Fibroblast of skin of right quadriceps (primary cell): ENCODE data around the gene MAP4.

Source experiments
- DNase-seq: peaks from one replicate; pipeline ENCODE4 v3.0.0-alpha.2; 2013

The MAP4 gene

GRCh38 chr3:47961036-47961435 is 55.2 kb downstream of the MAP4 start:
- DNase-seq = no peak

- DNase-seq = no peak
These were observed 59.7 kb downstream of the MAP4 start for GRCh38 chr3:47956521-47956920.

- no peak for DNase-seq
These were observed 61.6 kb downstream of the MAP4 start for GRCh38 chr3:47954567-47954966.

GRCh38 chr3:47950453-47951169 is 65.6 kb downstream of the MAP4 start:
- no peak for DNase-seq

GRCh38 chr3:47949979-47950378 is 66.2 kb downstream of the MAP4 start:
- DNase-seq = no peak

- no peak for DNase-seq
These were observed 76.0 kb downstream of the MAP4 start for GRCh38 chr3:47940232-47940631.

GRCh38 chr3:47932421-47932820 is 83.8 kb downstream of the MAP4 start:
- peak; percentile 32 for DNase-seq

GRCh38 chr3:47930979-47931378 is 85.2 kb downstream of the MAP4 start:
- DNase-seq = no peak

GRCh38 chr3:47916696-47917095 is 99.5 kb downstream of the MAP4 start:
- no peak for DNase-seq

GRCh38 chr3:47916201-47916600 is 100.0 kb downstream of the MAP4 start:
- no peak for DNase-seq

- peak; percentile 28 for DNase-seq
These were observed 104.2 kb downstream of the MAP4 start for GRCh38 chr3:47912006-47912504.

- peak; percentile 91 for DNase-seq
These were observed 105.3 kb downstream of the MAP4 start for GRCh38 chr3:47910777-47911440.

- no peak for DNase-seq
These were observed 106.0 kb downstream of the MAP4 start for GRCh38 chr3:47910233-47910632.

GRCh38 chr3:47909607-47910006 is 106.6 kb downstream of the MAP4 start:
- DNase-seq = no peak

- no peak for DNase-seq
These were observed 107.5 kb downstream of the MAP4 start for GRCh38 chr3:47908744-47909143.

- no peak for DNase-seq
These were observed 108.4 kb downstream of the MAP4 start for GRCh38 chr3:47907784-47908183.

- no peak for DNase-seq
These were observed 113.5 kb downstream of the MAP4 start for GRCh38 chr3:47902746-47903145.

- DNase-seq = no peak
These were observed 114.9 kb downstream of the MAP4 start for GRCh38 chr3:47901280-47901833.

GRCh38 chr3:47899495-47900108 is 116.6 kb downstream of the MAP4 start:
- no peak for DNase-seq

GRCh38 chr3:47897954-47898353 is 118.3 kb downstream of the MAP4 start:
- no peak for DNase-seq

- DNase-seq = no peak
These were observed 119.5 kb downstream of the MAP4 start for GRCh38 chr3:47896736-47897135.

- DNase-seq = no peak
These were observed 121.0 kb downstream of the MAP4 start for GRCh38 chr3:47895241-47895640.

- no peak for DNase-seq
These were observed 123.8 kb downstream of the MAP4 start for GRCh38 chr3:47892286-47893040.
